GM23248 (cell line): ENCODE data around the gene LIN7B. TPM values are rescaled to one million over a fixed set of nuclear protein-coding genes. Genes with fewer than 3 reads are reported as not detected.
"Not testable (repeated sequence)": the region's sequence is repeated elsewhere in the genome, so short reads cannot be mapped to it uniquely, and the experiment has no call there.

Source experiments
- DNase-seq: peaks from one replicate; pipeline ENCODE4 v3.0.0-alpha.2; 2015
- H2AFZ ChIP-seq: fragments of 200-600 bp; sonication (generic); 2 replicates; pipeline ENCODE4 v1.6.1; 2016; ENCODE audit warnings: antibody characterized with exemption
- H3F3A ChIP-seq: fragments of 200-600 bp; sonication (generic); 2 replicates; pipeline ENCODE4 v1.6.1; 2016; ENCODE audit warnings: mild to moderate bottlenecking, antibody characterized with exemption, mixed run types; ENCODE audit not compliant: insufficient read depth
- H3K27ac ChIP-seq: fragments of 200-600 bp; sonication (generic); 2 replicates; pipeline ENCODE4 v1.5.1; 2016; ENCODE audit warnings: mild to moderate bottlenecking
- H3K27me3 ChIP-seq: fragments of 200-600 bp; sonication (generic); replicated peaks from 2 replicates; pipeline ENCODE4 v1.6.1; 2016; ENCODE audit warnings: mild to moderate bottlenecking; ENCODE audit not compliant: insufficient read depth
- H3K36me3 ChIP-seq: fragments of 200-600 bp; sonication (generic); 2 replicates; pipeline ENCODE4 v1.6.1; 2016; ENCODE audit warnings: low read depth, mild to moderate bottlenecking
- H3K4me1 ChIP-seq: fragments of 200-600 bp; sonication (generic); 2 replicates; pipeline ENCODE4 v1.6.1; 2016; ENCODE audit warnings: mild to moderate bottlenecking; ENCODE audit not compliant: insufficient read depth
- H3K4me2 ChIP-seq: fragments of 200-600 bp; sonication (generic); one replicate; pipeline ENCODE4 v1.6.1; 2016; ENCODE audit warnings: mild to moderate bottlenecking; ENCODE audit not compliant: unreplicated experiment
- H3K4me3 ChIP-seq: fragments of 200-600 bp; sonication (generic); 2 replicates; pipeline ENCODE4 v1.5.1; 2016; ENCODE audit warnings: mild to moderate bottlenecking
- H3K79me2 ChIP-seq: fragments of 200-600 bp; sonication (generic); 2 replicates; pipeline ENCODE4 v1.6.1; 2016; ENCODE audit warnings: mild to moderate bottlenecking; ENCODE audit not compliant: insufficient read depth
- H3K9ac ChIP-seq: fragments of 200-600 bp; sonication (generic); 2 replicates; pipeline ENCODE4 v1.6.1; 2016; ENCODE audit warnings: mild to moderate bottlenecking
- H3K9me2 ChIP-seq: fragments of 200-600 bp; sonication (generic); 2 replicates; pipeline ENCODE4 v1.6.1; 2016; ENCODE audit warnings: mixed run types, mild to moderate bottlenecking, moderate library complexity; ENCODE audit not compliant: insufficient read depth
- H3K9me3 ChIP-seq: fragments of 200-600 bp; sonication (generic); one replicate; pipeline ENCODE4 v1.6.1; 2017; ENCODE audit warnings: low read depth
- H4K20me1 ChIP-seq: fragments of 200-600 bp; sonication (generic); 2 replicates; pipeline ENCODE4 v1.6.0; 2016; ENCODE audit not compliant: insufficient read depth
- EZH2 ChIP-seq: fragments of 200-600 bp; sonication (generic); IDR thresholded peaks from 2 replicates; pipeline ENCODE4 v1.6.1; 2018; ENCODE audit warnings: antibody characterized with exemption, mild to moderate bottlenecking; ENCODE audit not compliant: insufficient read depth, poor library complexity, severe bottlenecking
- EZH2phosphoT487 ChIP-seq: fragments of 200-600 bp; sonication (generic); IDR thresholded peaks from 2 replicates; pipeline ENCODE4 v1.6.1; 2018; ENCODE audit warnings: antibody characterized with exemption, moderate library complexity, mild to moderate bottlenecking, low read depth; ENCODE audit not compliant: insufficient read depth
- WGBS, 2 experiments: methylation state at CpG; one replicate each; pipeline ENCODE4 v1.1.6; 2015 to 2017; ENCODE audit warnings: low lambda C conversion rate in 2 of 2, low coverage in 1 of 2; ENCODE audit errors: missing lambda C conversion rate in 2 of 2; 5-methylcytosine and 5-hydroxymethylcytosine counted together
- in situ Hi-C: fragments of 300-500 bp; cut with MboI; formaldehyde crosslinking; loops from 2 replicates; pipeline ENCODE4 v1.15.0; 2020
- polyA plus RNA-seq: library from polyadenylated mRNA; unstranded; fragments of >200 nt; fragmentation: Nextera tagmentation; extraction: Ambion mirVana; gene quantifications from 2 replicates; pipeline ENCODE4 v1.2.1, GENCODE V29; 2016
- total RNA-seq: library from RNA; depleted of rRNA; stranded (reverse); fragments of >200 nt; shearing (Covaris generic); gene quantifications from 2 replicates; pipeline ENCODE4 v1.2.3, GENCODE V29; 2014

Gene LIN7B
- total and polyA plus RNA-seq, 2 experiments from 2014 or later, result 10.7 to 11.9 TPM

DNA sequence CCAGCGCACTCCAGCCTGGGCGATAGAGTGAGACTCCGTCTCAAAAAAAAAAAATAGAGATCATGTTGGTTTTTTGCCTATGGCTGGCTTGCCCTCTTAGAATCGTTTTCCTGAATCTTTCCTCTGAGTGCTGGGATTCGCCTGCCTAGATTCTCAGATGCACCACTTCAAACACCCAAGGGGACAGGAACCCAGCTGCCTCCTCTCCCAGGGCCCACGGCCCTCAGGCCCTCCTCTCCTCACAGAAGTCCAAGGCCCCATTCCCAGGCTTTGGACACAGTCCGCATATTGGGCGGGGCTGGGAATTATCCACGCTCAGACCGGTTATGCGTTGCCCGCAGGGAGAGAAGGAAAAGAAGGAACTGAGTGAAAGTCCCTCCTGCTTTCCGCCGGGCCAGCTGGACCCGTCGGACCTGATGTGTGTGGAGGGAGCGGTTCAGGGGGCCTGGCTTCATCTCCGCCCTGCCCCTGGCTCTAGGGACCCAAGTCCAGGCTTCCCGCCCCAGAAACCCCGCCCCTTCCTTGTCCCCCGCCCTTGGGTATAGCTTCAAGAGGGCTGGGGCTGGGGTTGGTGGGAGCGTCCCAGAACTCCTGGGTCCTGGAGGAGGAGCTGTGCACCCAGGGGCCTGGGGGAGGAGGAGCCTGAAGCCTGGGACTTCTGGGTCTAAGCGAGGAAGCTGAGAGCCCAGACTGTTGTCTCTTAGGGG, 11.0 kb downstream of the LIN7B start:
- H3K4me2 ChIP-seq, result no peak overlapping the region
- H3K9me2 ChIP-seq, result no peaks in the 10 kb centered on the region
- no peaks in the 10 kb centered on the region for H3K36me3 ChIP-seq
- WGBS, 2 experiments, result 23 to 25% methylated on average over 22 to 23 of the region's 23 CpGs
- H3K9ac ChIP-seq, result no peak overlapping the region
- TF ChIP-seq EZH2, result no peak
- H3K27ac ChIP-seq, result no peak overlapping the region
- 0 out of 2 replicates have a peak, but pooled peaks cover 4% of the 10 kb centered on the region for H3F3A ChIP-seq
- no peaks in the 10 kb centered on the region for H3K79me2 ChIP-seq
- H3K9me3 ChIP-seq, result no peaks in the 10 kb centered on the region
- no peaks in the 10 kb centered on the region for H3K4me1 ChIP-seq
- no peak overlapping the region for H2AFZ ChIP-seq
- no peaks in the 10 kb centered on the region; the same call in 1 of the 2 replicates for H3K27me3 ChIP-seq
- no peak overlapping the region for H3K4me3 ChIP-seq
- DNase-seq, result no peak
- H4K20me1 ChIP-seq, result no peaks in the 10 kb centered on the region
- in situ Hi-C loops, result no loop called here

DNA sequence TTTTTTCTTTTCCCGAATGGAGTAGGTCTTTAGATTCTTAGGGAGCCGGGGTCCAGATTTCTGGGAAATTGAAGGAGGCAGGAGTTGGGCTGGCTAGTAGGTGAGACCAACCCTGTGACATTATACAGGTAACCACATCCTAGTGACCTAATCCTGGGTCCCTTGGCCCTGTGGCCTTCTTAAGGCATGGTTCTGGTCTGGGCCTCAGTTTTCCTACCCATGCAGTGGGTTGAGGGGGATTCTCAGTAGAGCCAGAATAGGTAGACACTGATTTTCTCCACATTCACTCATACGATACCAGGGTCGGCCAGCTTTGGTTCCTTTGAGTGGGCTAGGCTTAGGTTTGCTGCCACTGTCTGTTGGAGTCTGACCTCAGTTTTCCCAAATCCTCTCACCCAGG, 12.4 kb downstream of the LIN7B start:
- Histone ChIP-seq H4K20me1 (no peaks in the 10 kb centered on the region), H3F3A (0 out of 2 replicates have a peak, but pooled peaks cover 4% of the 10 kb centered on the region), H3K36me3 (no peaks in the 10 kb centered on the region), H3K9me3 (no peaks in the 10 kb centered on the region), H3K9ac (no peak overlapping the region), H3K79me2 (no peaks in the 10 kb centered on the region), H3K4me3 (no peak overlapping the region), H3K27ac (no peak overlapping the region), H3K4me2 (no peak overlapping the region), H3K27me3 (no peaks in the 10 kb centered on the region; the same call in 1 of the 2 replicates), H2AFZ (no peak overlapping the region), H3K9me2 (no peaks in the 10 kb centered on the region), H3K4me1 (no peaks in the 10 kb centered on the region)
- in situ Hi-C loops, result no loop called here
- 72 to 77% methylated on average over 4 of the region's 4 CpGs for WGBS, 2 experiments
- DNase-seq, result no peak
- TF ChIP-seq EZH2phosphoT487 (no peak), EZH2 (no peak)

DNA sequence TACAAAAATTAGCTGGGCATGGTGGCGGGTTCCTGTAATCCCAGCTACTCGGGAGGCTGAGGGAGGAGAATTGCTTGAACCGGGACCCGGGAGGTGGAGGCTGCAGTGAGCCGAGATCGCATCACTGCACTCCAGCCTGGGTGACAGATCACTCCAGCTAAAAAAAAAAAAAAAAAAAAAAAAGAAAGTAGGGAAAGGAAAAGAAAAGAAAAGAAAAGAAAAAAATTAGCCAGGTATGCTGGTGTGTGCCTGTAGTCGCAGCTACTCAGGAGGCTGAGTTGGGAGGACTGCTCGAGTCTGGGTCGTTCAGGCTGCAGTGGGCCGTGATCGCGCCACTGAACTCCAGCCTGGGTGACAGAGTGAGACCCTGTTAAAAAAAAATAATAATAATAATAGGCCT, 13.1 kb downstream of the LIN7B start:
- peak overlapping the region; percentile 76 for H2AFZ ChIP-seq
- H3K27ac ChIP-seq, H3K4me3 ChIP-seq, H3K4me2 ChIP-seq, H3K9me2 ChIP-seq, H3K9me3 ChIP-seq, H4K20me1 ChIP-seq, H3K36me3 ChIP-seq, H3K79me2 ChIP-seq, DNase-seq, H3K9ac ChIP-seq, H3K27me3 ChIP-seq, H3F3A ChIP-seq, in situ Hi-C loops, H3K4me1 ChIP-seq: not testable (repeated sequence)
- WGBS, 2 experiments, result 95 to 97% methylated on average over 11 to 12 of the region's 12 CpGs

DNA sequence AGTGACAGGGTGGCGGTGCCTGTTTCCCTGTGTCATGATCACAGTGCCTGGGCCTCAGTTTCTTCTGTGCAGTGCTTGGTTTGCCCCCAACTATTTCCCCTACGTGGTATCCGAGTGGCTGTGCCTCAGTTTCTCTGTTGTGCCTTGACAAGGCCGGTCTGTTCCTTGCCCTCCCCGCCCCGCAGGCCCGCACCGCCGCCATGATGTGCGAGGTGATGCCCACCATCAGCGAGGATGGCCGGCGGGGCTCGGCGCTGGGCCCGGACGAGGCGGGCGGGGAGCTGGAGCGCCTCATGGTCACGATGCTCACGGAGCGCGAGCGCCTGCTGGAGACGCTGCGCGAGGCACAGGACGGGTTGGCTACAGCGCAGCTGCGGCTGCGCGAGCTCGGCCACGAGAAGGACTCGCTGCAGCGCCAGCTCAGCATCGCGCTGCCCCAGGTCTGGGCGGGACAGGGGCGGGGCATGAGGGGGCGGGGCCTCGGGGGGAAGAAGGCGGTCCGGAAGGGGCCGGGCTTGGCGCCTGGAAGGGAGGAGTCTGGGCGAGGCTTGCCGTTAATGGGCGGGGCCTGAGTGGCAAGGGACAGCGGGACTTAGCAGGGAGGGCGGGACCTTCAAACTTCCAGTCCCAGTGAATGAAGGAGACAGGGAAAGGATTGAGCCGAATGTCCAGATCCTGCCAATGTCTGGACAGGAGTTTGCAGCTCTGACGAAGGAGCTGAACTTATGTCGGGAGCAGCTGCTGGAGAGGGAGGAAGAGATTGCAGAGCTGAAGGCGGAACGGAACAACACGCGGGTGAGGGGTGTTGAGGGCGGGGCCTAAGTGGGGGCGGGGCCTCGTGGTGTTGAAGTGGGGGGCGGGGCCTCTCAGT, 13.7 kb downstream of the LIN7B start:
- WGBS, 2 experiments, result 5 to 6% methylated on average over 51 to 60 of the region's 63 CpGs
- H3K9me3 ChIP-seq, result no peaks in the 10 kb centered on the region
- H2AFZ ChIP-seq, result peak overlapping the region; percentile 76
- peak overlapping the region; percentile 74 for H3K4me2 ChIP-seq
- no peak for TF ChIP-seq EZH2
- TF ChIP-seq EZH2phosphoT487, result no peak
- H3K36me3 ChIP-seq, result no peaks in the 10 kb centered on the region
- 0 out of 2 replicates have a peak, but pooled peaks cover 4% of the 10 kb centered on the region for H3F3A ChIP-seq
- H3K9me2 ChIP-seq, result no peaks in the 10 kb centered on the region
- H3K4me3 ChIP-seq, result peak overlapping the region; percentile 64
- in situ Hi-C loops, result no loop called here
- peak overlapping the region; percentile 46; the same call in 1 of the 2 replicates for H3K9ac ChIP-seq
- DNase-seq, result peak; percentile 98
- no peaks in the 10 kb centered on the region for H3K79me2 ChIP-seq
- H4K20me1 ChIP-seq, result no peaks in the 10 kb centered on the region
- H3K27ac ChIP-seq, result no peak overlapping the region
- no peaks in the 10 kb centered on the region for H3K4me1 ChIP-seq
- no peaks in the 10 kb centered on the region; the same call in 1 of the 2 replicates for H3K27me3 ChIP-seq
